Measurements from ENCODE around the gene GREM2. TPM values are rescaled to one million over a fixed set of nuclear protein-coding genes. Genes with fewer than 3 reads are reported as not detected.

The GREM2 gene
- total and polyA plus RNA-seq, 10 donors = 0.22 to 1.5 (median 0.69) TPM

- Histone ChIP-seq H3K4me3 (no peak overlapping the region), H3K36me3 (no peaks in the 10 kb centered on the region), H3K27me3 (replicated peaks in 1 of 7) (peaks cover 0 to 7% (median 0%) of the 10 kb centered on the region in 7 donors), H3K27ac (no peak overlapping the region), H3K9me3 (no peaks in the 10 kb centered on the region), H3K4me1 (no peaks in the 10 kb centered on the region)
- DNase-seq = no peak
- intact Hi-C loops (cut with DNase I; ENCODE audit: low total_unique reads) = no loop called here
- no peak for TF ChIP-seq CTCF (IDR thresholded peaks at IDR 0.05 in 8 of 11, conservative IDR thresholded peaks at IDR 0.05 in 3 of 11)
- TF ChIP-seq POLR2A (IDR thresholded peaks at IDR 0.05) = no peak
- TF ChIP-seq POLR2AphosphoS5 (IDR thresholded peaks at IDR 0.05) = no peak
- 71 to 76% (median 74%) methylated on average over 3 of the region's 3 CpGs for WGBS, 5 donors
Observed at GRCh38 chr1:240599299-240599698, 12.7 kb downstream of the GREM2 start.

- Histone ChIP-seq H3K27me3 (replicated peaks in 1 of 7) (peaks cover 0 to 7% (median 0%) of the 10 kb centered on the region in 7 donors), H3K36me3 (no peaks in the 10 kb centered on the region), H3K27ac (no peak overlapping the region), H3K4me3 (no peak overlapping the region), H3K9me3 (no peaks in the 10 kb centered on the region), H3K4me1 (no peaks in the 10 kb centered on the region)
- WGBS, 5 donors = 71 to 79% (median 76%) methylated on average over 3 of the region's 3 CpGs
- TF ChIP-seq CTCF (IDR thresholded peaks at IDR 0.05 in 8 of 11, conservative IDR thresholded peaks at IDR 0.05 in 3 of 11) (no peak), POLR2AphosphoS5 (IDR thresholded peaks at IDR 0.05) (no peak), POLR2A (IDR thresholded peaks at IDR 0.05) (no peak)
- no peak for DNase-seq
- intact Hi-C loops (cut with DNase I; ENCODE audit: low total_unique reads) = no loop called here
Observed at GRCh38 chr1:240598216-240599001, 13.5 kb downstream of the GREM2 start.

- no peak overlapping the region for H3K4me3 ChIP-seq
- intact Hi-C loops (cut with DNase I; ENCODE audit: low total_unique reads) = no loop called here
- WGBS, 5 donors = 64 to 74% (median 70%) methylated on average over 12 of the region's 12 CpGs
- TF ChIP-seq CTCF (IDR thresholded peaks at IDR 0.05 in 8 of 11, conservative IDR thresholded peaks at IDR 0.05 in 3 of 11) (no peak), POLR2A (IDR thresholded peaks at IDR 0.05) (no peak), POLR2AphosphoS5 (IDR thresholded peaks at IDR 0.05) (no peak)
- peaks cover 0 to 7% (median 0%) of the 10 kb centered on the region in 7 donors for H3K27me3 ChIP-seq (replicated peaks in 1 of 7)
- DNase-seq = no peak
- H3K4me1 ChIP-seq = no peaks in the 10 kb centered on the region
- no peaks in the 10 kb centered on the region for H3K9me3 ChIP-seq
- no peak overlapping the region for H3K27ac ChIP-seq
- H3K36me3 ChIP-seq = no peaks in the 10 kb centered on the region
Observed at GRCh38 chr1:240597153-240597745, 14.7 kb downstream of the GREM2 start.

GRCh38 chr1:240595476-240595875 is 16.5 kb downstream of the GREM2 start:
- no peak overlapping the region for H3K27ac ChIP-seq
- no peaks in the 10 kb centered on the region for H3K4me1 ChIP-seq
- no peak for TF ChIP-seq CTCF (IDR thresholded peaks at IDR 0.05 in 8 of 11, conservative IDR thresholded peaks at IDR 0.05 in 3 of 11)
- TF ChIP-seq POLR2A (IDR thresholded peaks at IDR 0.05) = no peak
- no peak for TF ChIP-seq POLR2AphosphoS5 (IDR thresholded peaks at IDR 0.05)
- intact Hi-C loops (cut with DNase I; ENCODE audit: low total_unique reads) = no loop called here
- no peaks in the 10 kb centered on the region for H3K36me3 ChIP-seq
- H3K27me3 ChIP-seq (replicated peaks in 1 of 7) = peaks cover 0 to 7% (median 0%) of the 10 kb centered on the region in 7 donors
- no peak overlapping the region for H3K4me3 ChIP-seq
- WGBS, 5 donors = 74 to 94% (median 82%) methylated on average over 2 of the region's 2 CpGs
- DNase-seq = no peak
- H3K9me3 ChIP-seq = no peaks in the 10 kb centered on the region
